Stimulated activated CD8-positive, alpha-beta memory T cell treated with anti-CD3 and anti-CD28 coated beads, Interleukin-7, amount 100 ng/mL, for 4 hours (primary cell): ENCODE data around the gene RAP1A.
"Not testable (repeated sequence)": the region's sequence is repeated elsewhere in the genome, so short reads cannot be mapped to it uniquely, and the experiment has no call there.

Experiments
- DNase-seq, 2 donors: peaks; one replicate each; pipeline ENCODE4 v3.0.0-alpha.2; 2020; ENCODE audit warnings: low read depth in 2 of 2

Gene RAP1A

GRCh38 chr1:111629190-111629954, 9.8 kb downstream of the RAP1A start:
- no peak for DNase-seq

GRCh38 chr1:111630567-111630966, 11.0 kb downstream of the RAP1A start:
- DNase-seq: no peak

- DNase-seq: no peak
Measured at GRCh38 chr1:111631502-111631901, 11.9 kb downstream of the RAP1A start.

GRCh38 chr1:111632771-111633170, 13.2 kb downstream of the RAP1A start:
- DNase-seq: not testable (repeated sequence)

- DNase-seq: no peak
Measured at GRCh38 chr1:111633736-111634247, 14.2 kb downstream of the RAP1A start.

- DNase-seq: no peak
Measured at GRCh38 chr1:111635324-111636009, 15.9 kb downstream of the RAP1A start.

- DNase-seq: no peak
Measured at GRCh38 chr1:111638320-111638719, 18.7 kb downstream of the RAP1A start.

GRCh38 chr1:111639602-111640198, 20.1 kb downstream of the RAP1A start:
- DNase-seq: no peak

GRCh38 chr1:111643097-111643496, 23.5 kb downstream of the RAP1A start:
- no peak for DNase-seq

GRCh38 chr1:111643696-111644095, 24.1 kb downstream of the RAP1A start:
- DNase-seq: no peak

GRCh38 chr1:111644506-111644905, 24.9 kb downstream of the RAP1A start:
- no peak for DNase-seq

GRCh38 chr1:111647736-111648135, 28.1 kb downstream of the RAP1A start:
- DNase-seq: no peak

GRCh38 chr1:111648806-111649205, 29.2 kb downstream of the RAP1A start:
- no peak for DNase-seq

GRCh38 chr1:111649227-111649626, 29.6 kb downstream of the RAP1A start:
- no peak for DNase-seq

- no peak for DNase-seq
Measured at GRCh38 chr1:111649648-111650047, 30.1 kb downstream of the RAP1A start.

- DNase-seq: no peak
Measured at GRCh38 chr1:111653709-111654108, 34.1 kb downstream of the RAP1A start.

GRCh38 chr1:111654839-111655238, 35.2 kb downstream of the RAP1A start:
- no peak for DNase-seq

GRCh38 chr1:111656086-111657017, 36.8 kb downstream of the RAP1A start:
- no peak for DNase-seq

- no peak for DNase-seq
Measured at GRCh38 chr1:111658622-111659021, 39.0 kb downstream of the RAP1A start.

- no peak for DNase-seq
Measured at GRCh38 chr1:111660204-111661150, 40.9 kb downstream of the RAP1A start.
